ENCODE results near the gene NPHP4.

DNA sequence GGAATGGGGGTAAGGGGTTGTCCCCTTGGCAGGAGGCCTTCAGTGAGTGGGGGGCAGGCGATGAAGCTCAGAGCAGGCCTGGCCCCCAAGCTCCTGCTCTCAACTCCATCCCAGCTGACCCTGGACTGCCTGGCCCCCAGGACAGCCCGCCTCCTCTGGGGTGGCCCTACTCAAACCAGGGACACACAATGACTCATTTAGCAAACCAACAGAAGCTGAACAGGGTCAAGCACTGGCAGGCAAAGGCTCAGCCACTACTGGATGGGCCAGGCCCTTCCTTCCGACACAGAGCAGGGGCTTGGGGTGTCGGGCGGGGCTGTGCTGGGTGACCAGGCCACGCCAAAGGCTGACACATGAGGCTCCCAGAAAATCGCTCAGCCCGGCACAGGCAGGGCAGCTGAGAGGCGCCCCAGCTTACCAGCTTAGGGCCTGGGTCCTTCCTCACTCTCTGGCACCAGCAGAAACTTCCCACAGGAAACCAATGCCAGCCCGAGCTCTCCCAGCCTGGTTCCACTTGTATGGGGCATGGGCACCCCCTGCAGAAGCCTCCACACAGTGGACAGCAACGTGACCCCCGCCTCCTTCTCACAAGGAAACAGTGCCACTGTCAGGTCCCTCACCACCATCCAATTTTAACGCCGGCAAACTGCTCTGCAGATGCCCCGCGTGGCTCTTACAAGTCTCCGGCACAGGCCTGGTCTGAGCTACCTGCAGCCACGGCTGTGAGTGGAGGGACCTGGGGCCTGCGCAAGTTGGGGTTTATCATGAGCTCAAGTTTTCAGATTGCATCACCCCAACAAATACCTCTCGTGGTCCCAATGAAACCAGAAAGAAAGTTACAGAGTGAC is 114.3 kb downstream of the NPHP4 start:
- TF ChIP-seq, protein P1, sequence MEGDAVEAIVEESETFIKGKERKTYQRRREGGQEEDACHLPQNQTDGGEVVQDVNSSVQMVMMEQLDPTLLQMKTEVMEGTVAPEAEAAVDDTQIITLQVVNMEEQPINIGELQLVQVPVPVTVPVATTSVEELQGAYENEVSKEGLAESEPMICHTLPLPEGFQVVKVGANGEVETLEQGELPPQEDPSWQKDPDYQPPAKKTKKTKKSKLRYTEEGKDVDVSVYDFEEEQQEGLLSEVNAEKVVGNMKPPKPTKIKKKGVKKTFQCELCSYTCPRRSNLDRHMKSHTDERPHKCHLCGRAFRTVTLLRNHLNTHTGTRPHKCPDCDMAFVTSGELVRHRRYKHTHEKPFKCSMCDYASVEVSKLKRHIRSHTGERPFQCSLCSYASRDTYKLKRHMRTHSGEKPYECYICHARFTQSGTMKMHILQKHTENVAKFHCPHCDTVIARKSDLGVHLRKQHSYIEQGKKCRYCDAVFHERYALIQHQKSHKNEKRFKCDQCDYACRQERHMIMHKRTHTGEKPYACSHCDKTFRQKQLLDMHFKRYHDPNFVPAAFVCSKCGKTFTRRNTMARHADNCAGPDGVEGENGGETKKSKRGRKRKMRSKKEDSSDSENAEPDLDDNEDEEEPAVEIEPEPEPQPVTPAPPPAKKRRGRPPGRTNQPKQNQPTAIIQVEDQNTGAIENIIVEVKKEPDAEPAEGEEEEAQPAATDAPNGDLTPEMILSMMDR (IDR thresholded peaks at IDR 0.05; ENCODE audit: low read length) = no peak
- no peak for TF ChIP-seq EZH2 (IDR thresholded peaks at IDR 0.05; ENCODE audit: borderline replicate concordance, low read length)

Measured in OCI-LY1 (cell line).